GM12874 (cell line): ENCODE data around the gene ASCC2.

Experiments used
- CTCF ChIP-seq: IDR thresholded peaks from 2 replicates; pipeline ENCODE4 v1.5.1; 2011; ENCODE audit warnings: low read depth, mild to moderate bottlenecking, control low read depth, low read length, moderate library complexity; ENCODE audit not compliant: insufficient read depth

The ASCC2 gene

GRCh38 chr22:29747832-29748231, 90.2 kb downstream of the ASCC2 start:
- TF ChIP-seq CTCF: no peak

GRCh38 chr22:29744902-29745301, 93.2 kb downstream of the ASCC2 start:
- TF ChIP-seq CTCF: no peak

GRCh38 chr22:29742326-29742725, 95.7 kb downstream of the ASCC2 start:
- TF ChIP-seq CTCF: no peak

GRCh38 chr22:29741926-29742325, 96.1 kb downstream of the ASCC2 start:
- TF ChIP-seq CTCF: no peak

- no peak for TF ChIP-seq CTCF
These were observed 97.9 kb downstream of the ASCC2 start for GRCh38 chr22:29740216-29740615.

GRCh38 chr22:29739346-29739875, 98.7 kb downstream of the ASCC2 start:
- TF ChIP-seq CTCF: no peak
